Panc1 (cell line): ENCODE results near the gene FBXL2. TPM values are rescaled to one million over a fixed set of nuclear protein-coding genes. Genes with fewer than 3 reads are reported as not detected.

Experiments
- ATAC-seq: fragments of 200-7000 bp; cut with Tn5 transposase; 2 replicates; pipeline ENCODE4 v1.9.1; 2020; ENCODE audit warnings: mild to moderate bottlenecking, moderate library complexity
- BruUV-seq: library from RNA; stranded (reverse); fragments of 400-500 nt; replicated peaks from 2 replicates; lab custom pipeline; 2021; lab: Mats Ljungman, UMichigan
- CTCF ChIA-PET: fragments of 300-600 bp; sonication (Branson Sonifier 250); formaldehyde crosslinking; loops from one replicate; lab custom pipeline; 2022; ENCODE audit warnings: antibody characterized with exemption; lab: Charles Lee
- POLR2A ChIA-PET: fragments of 300-600 bp; sonication (Branson Sonifier 250); formaldehyde crosslinking; loops from one replicate; lab custom pipeline; 2022; ENCODE audit warnings: antibody characterized with exemption; lab: Charles Lee
- DNase-seq: peaks from one replicate; pipeline ENCODE4 v3.0.0-alpha.2; 2010; ENCODE audit warnings: low read depth, low spot score
- H3K27ac ChIP-seq: 2 replicates; pipeline ENCODE4 v1.5.1; 2011; ENCODE audit warnings: mild to moderate bottlenecking, low read length, inconsistent platforms
- H3K27me3 ChIP-seq: fragments of 200-500 bp; sonication (Bioruptor generic); 2 replicates; pipeline ENCODE4 v1.6.0; 2014; ENCODE audit warnings: low read length, inconsistent platforms; ENCODE audit not compliant: control insufficient read depth, insufficient read depth
- H3K36me3 ChIP-seq: fragments of 200-500 bp; sonication (Bioruptor generic); 2 replicates; pipeline ENCODE4 v1.5.1; 2014; ENCODE audit warnings: inconsistent platforms, mild to moderate bottlenecking, low read length, moderate library complexity; ENCODE audit not compliant: control insufficient read depth, insufficient read depth
- H3K4me1 ChIP-seq: 2 replicates; pipeline ENCODE4 v1.5.1; 2011; ENCODE audit warnings: inconsistent platforms, mild to moderate bottlenecking, low read length, moderate library complexity; ENCODE audit not compliant: control insufficient read depth, insufficient read depth
- H3K4me3 ChIP-seq, 2 experiments: 2 replicates each; pipeline ENCODE4 v1.5.1; 2011 to 2012; ENCODE audit warnings: low read depth in 2 of 2, low read length in 2 of 2, mild to moderate bottlenecking in 2 of 2, inconsistent platforms in 1 of 2, moderate library complexity in 1 of 2
- H3K9me3 ChIP-seq: fragments of 200-500 bp; sonication (Bioruptor generic); 2 replicates; pipeline ENCODE4 v1.5.1; 2014; ENCODE audit warnings: low read depth, mild to moderate bottlenecking, inconsistent platforms, low read length, moderate library complexity; ENCODE audit not compliant: control insufficient read depth, insufficient read depth
- POLR2AphosphoS5 ChIP-seq: IDR thresholded peaks from 2 replicates; pipeline ENCODE4 v1.6.1; 2012; ENCODE audit warnings: mild to moderate bottlenecking, low read depth, low read length, moderate library complexity
- SIN3A ChIP-seq: IDR thresholded peaks from 2 replicates; pipeline ENCODE4 v1.6.1; 2012; ENCODE audit warnings: low read depth, mild to moderate bottlenecking, low read length, moderate library complexity, borderline replicate concordance; ENCODE audit not compliant: insufficient read depth
- TCF7L2 ChIP-seq: IDR thresholded peaks from 2 replicates; pipeline ENCODE4 v1.6.1; 2011; ENCODE audit warnings: mild to moderate bottlenecking, low read depth, low read length, inconsistent platforms
- in situ Hi-C: cut with HindIII; loops from 2 replicates; pipeline ENCODE4 v1.10.0; 2016; ENCODE audit warnings: low sequenced_read_pairs, low pct_unique_long_range_greater_than_20kb
- intact Hi-C: fragments of 100-400 bp; cut with micrococcal nuclease; formaldehyde crosslinking; loops from one replicate; pipeline ENCODE4 v1.10.0; 2022; ENCODE audit not compliant: unreplicated experiment
- total RNA-seq: library from RNA; stranded (reverse); gene quantifications from one replicate; pipeline ENCODE4 v1.2.1, GENCODE V29; 2021; ENCODE audit not compliant: unreplicated experiment
- TF ChIP-seq, protein P1 (sequence below): fragments of 450-650 bp; IDR thresholded peaks from 2 replicates; pipeline ENCODE4 v1.5.1; 2017; ENCODE audit warnings: mild to moderate bottlenecking
- TF ChIP-seq, protein P2 (sequence below), 2 experiments: IDR thresholded peaks; 2 replicates each; pipeline ENCODE4 v1.6.1; 2011 to 2012; ENCODE audit warnings: low read depth in 2 of 2, control low read depth in 1 of 2, low read length in 1 of 2, mild to moderate bottlenecking in 1 of 2, moderate library complexity in 1 of 2; ENCODE audit not compliant: insufficient read depth in 1 of 2

Gene FBXL2
- total RNA-seq, 1 experiment from 2014 or later: 12.3 TPM

DNA sequence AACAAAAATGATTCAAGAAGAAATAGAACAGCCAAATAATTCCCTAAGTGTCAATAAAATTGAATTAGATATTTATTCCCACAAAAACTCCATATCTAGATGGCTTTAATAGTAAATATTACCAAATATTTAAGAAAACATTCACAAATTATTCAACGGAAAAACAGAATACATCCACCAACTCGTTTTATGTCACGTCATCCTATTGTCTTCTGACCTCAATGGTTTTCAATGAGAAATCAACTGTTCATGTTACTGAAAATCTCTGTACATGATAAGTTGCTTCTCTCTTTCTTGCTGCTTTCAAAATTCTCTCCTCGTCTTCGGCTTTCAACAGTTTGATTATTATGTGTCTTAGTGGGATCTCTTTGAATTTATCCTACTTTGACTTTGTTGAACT lies 17.1 kb upstream of the FBXL2 start:
- ChIA-PET CTCF (no interaction called here), POLR2A (no interaction called here)
- intact Hi-C loops (no loop called here), in situ Hi-C loops (no loop called here)
- H3K9me3 ChIP-seq: no peaks in the 10 kb centered on the region
- no peak for DNase-seq
- no peak overlapping the region for H3K27ac ChIP-seq
- no peaks in the 10 kb centered on the region for H3K36me3 ChIP-seq
- no peak for TF ChIP-seq SIN3A
- no peak for TF ChIP-seq POLR2AphosphoS5
- TF ChIP-seq, protein P1, sequence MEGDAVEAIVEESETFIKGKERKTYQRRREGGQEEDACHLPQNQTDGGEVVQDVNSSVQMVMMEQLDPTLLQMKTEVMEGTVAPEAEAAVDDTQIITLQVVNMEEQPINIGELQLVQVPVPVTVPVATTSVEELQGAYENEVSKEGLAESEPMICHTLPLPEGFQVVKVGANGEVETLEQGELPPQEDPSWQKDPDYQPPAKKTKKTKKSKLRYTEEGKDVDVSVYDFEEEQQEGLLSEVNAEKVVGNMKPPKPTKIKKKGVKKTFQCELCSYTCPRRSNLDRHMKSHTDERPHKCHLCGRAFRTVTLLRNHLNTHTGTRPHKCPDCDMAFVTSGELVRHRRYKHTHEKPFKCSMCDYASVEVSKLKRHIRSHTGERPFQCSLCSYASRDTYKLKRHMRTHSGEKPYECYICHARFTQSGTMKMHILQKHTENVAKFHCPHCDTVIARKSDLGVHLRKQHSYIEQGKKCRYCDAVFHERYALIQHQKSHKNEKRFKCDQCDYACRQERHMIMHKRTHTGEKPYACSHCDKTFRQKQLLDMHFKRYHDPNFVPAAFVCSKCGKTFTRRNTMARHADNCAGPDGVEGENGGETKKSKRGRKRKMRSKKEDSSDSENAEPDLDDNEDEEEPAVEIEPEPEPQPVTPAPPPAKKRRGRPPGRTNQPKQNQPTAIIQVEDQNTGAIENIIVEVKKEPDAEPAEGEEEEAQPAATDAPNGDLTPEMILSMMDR: no peak
- TF ChIP-seq, protein P2, sequence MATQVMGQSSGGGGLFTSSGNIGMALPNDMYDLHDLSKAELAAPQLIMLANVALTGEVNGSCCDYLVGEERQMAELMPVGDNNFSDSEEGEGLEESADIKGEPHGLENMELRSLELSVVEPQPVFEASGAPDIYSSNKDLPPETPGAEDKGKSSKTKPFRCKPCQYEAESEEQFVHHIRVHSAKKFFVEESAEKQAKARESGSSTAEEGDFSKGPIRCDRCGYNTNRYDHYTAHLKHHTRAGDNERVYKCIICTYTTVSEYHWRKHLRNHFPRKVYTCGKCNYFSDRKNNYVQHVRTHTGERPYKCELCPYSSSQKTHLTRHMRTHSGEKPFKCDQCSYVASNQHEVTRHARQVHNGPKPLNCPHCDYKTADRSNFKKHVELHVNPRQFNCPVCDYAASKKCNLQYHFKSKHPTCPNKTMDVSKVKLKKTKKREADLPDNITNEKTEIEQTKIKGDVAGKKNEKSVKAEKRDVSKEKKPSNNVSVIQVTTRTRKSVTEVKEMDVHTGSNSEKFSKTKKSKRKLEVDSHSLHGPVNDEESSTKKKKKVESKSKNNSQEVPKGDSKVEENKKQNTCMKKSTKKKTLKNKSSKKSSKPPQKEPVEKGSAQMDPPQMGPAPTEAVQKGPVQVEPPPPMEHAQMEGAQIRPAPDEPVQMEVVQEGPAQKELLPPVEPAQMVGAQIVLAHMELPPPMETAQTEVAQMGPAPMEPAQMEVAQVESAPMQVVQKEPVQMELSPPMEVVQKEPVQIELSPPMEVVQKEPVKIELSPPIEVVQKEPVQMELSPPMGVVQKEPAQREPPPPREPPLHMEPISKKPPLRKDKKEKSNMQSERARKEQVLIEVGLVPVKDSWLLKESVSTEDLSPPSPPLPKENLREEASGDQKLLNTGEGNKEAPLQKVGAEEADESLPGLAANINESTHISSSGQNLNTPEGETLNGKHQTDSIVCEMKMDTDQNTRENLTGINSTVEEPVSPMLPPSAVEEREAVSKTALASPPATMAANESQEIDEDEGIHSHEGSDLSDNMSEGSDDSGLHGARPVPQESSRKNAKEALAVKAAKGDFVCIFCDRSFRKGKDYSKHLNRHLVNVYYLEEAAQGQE (IDR thresholded peaks at IDR 0.05; ENCODE audit: insufficient read depth in 1 of 2, low read depth in 2 of 2, low read length in 1 of 2): no peak
- no peak for TF ChIP-seq TCF7L2
- no peaks in the 10 kb centered on the region for H3K27me3 ChIP-seq
- BruUV-seq: no TSS peak
- ATAC-seq: no peak
- H3K4me3 ChIP-seq: no peak overlapping the region
- no peaks in the 10 kb centered on the region for H3K4me1 ChIP-seq

DNA sequence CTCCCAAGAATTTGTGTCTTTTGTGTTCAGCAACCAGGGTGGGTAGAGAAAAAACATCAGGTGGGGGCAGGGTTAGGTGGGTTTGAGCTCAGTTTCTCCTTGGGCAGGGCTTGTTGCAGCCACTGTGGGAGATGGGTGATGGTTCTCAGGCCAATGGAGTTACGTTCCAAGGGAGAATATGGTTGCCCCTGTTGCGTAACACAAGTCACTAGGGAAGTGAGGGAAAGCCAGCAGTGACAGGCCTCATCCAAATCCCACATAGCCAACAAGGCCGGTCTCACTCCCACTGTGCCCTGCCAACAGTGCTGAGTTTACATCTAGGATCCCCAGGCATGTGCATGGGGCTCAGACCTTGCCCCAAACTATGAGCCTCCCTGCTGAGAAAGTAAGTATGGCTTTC lies 7.9 kb upstream of the FBXL2 start:
- ChIA-PET POLR2A (no interaction called here), CTCF (interaction anchor here (0.8 to 1.7 kb wide), 2 partner anchors 12 to 103 kb away, joined by 3 read pairs; no protein-coding TSS in a partner anchor)
- H3K4me3 ChIP-seq: no peak overlapping the region
- H3K27ac ChIP-seq: no peak overlapping the region
- H3K36me3 ChIP-seq: no peaks in the 10 kb centered on the region
- H3K4me1 ChIP-seq: no peaks in the 10 kb centered on the region
- DNase-seq: no peak
- TF ChIP-seq, protein P1: no peak
- TF ChIP-seq, protein P2 (IDR thresholded peaks at IDR 0.05; ENCODE audit: insufficient read depth in 1 of 2, low read depth in 2 of 2, low read length in 1 of 2): no peak
- no peak for TF ChIP-seq SIN3A
- no peak for TF ChIP-seq POLR2AphosphoS5
- no peak for TF ChIP-seq TCF7L2
- ATAC-seq: no peak
- no peaks in the 10 kb centered on the region for H3K27me3 ChIP-seq
- in situ Hi-C loops: no loop called here
- no TSS peak for BruUV-seq
- intact Hi-C loops: no loop called here
- H3K9me3 ChIP-seq: no peaks in the 10 kb centered on the region
